GM12878 (cell line): Measurements from ENCODE around the gene R3HDM2. TPM values are rescaled to one million over a fixed set of nuclear protein-coding genes. Genes with fewer than 3 reads are reported as not detected.

Experiments
- ATAC-seq: fragments of 200-7000 bp; cut with Tn5 transposase; 3 replicates; pipeline ENCODE4 v1.9.1; 2020; ENCODE audit warnings: mild to moderate bottlenecking, moderate library complexity
- BruUV-seq: library from RNA; stranded (reverse); fragments of 400-500 nt; replicated peaks from 2 replicates; lab custom pipeline; 2021; lab: Mats Ljungman, UMichigan
- CTCF ChIA-PET: fragments of 300-600 bp; sonication (Branson Sonifier 250); formaldehyde crosslinking; extraction: SDS; loops from one replicate; lab custom pipeline; 2021; ENCODE audit warnings: inconsistent platforms; lab: Yijun Ruan, JAX
- POLR2A ChIA-PET: fragments of 350-600 bp; formaldehyde crosslinking; extraction: SDS; loops from one replicate; lab custom pipeline; 2021; ENCODE audit warnings: inconsistent platforms; lab: Charles Lee
- RAD21 ChIA-PET: fragments of 300-600 bp; sonication (Branson Sonifier 250); formaldehyde crosslinking; loops from one replicate; lab custom pipeline; 2023; ENCODE audit warnings: antibody characterized with exemption; ENCODE audit not compliant: unreplicated experiment; lab: Charles Lee
- SMC1A ChIA-PET: fragments of 300-600 bp; sonication (Branson Sonifier 250); formaldehyde crosslinking; loops from one replicate; lab custom pipeline; 2023; ENCODE audit not compliant: unreplicated experiment, uncharacterized antibody; lab: Charles Lee
- DNase-seq: peaks from one replicate; pipeline ENCODE4 v3.0.0-alpha.2; 2011; ENCODE audit warnings: low read depth, low spot score
- FAIRE-seq: peaks from 3 replicates; lab custom pipeline; 2011; peaks lifted over from hg19 to GRCh38; lab: Jason Lieb, UNC
- H2AFZ ChIP-seq: 2 replicates; pipeline ENCODE4 v1.6.0; 2011; ENCODE audit warnings: low read depth, low read length, control low read depth; ENCODE audit not compliant: control insufficient read depth
- H3K27ac ChIP-seq: 2 replicates; pipeline ENCODE4 v1.5.1; 2011; ENCODE audit warnings: control low read depth; ENCODE audit not compliant: control insufficient read depth, insufficient read depth
- H3K27me3 ChIP-seq, 2 experiments: replicated peaks in 1 of 2; 2 replicates each; pipeline versions ENCODE4 v1.6.0 to v1.6.1; 2011; ENCODE audit warnings: low read length in 1 of 2; ENCODE audit not compliant: control insufficient read depth in 2 of 2, insufficient read depth in 2 of 2
- H3K36me3 ChIP-seq, 2 experiments: 2 replicates each; pipeline ENCODE4 v1.5.1; 2011; ENCODE audit warnings: low read length in 1 of 2; ENCODE audit not compliant: control insufficient read depth in 2 of 2, insufficient read depth in 2 of 2
- H3K4me1 ChIP-seq: 2 replicates; pipeline ENCODE4 v1.6.1; 2011; ENCODE audit warnings: mild to moderate bottlenecking, low read length, moderate library complexity, mixed read lengths; ENCODE audit not compliant: control insufficient read depth, insufficient read depth
- H3K4me2 ChIP-seq: 2 replicates; pipeline ENCODE4 v1.6.0; 2011; ENCODE audit warnings: control low read depth; ENCODE audit not compliant: control insufficient read depth, insufficient read depth
- H3K4me3 ChIP-seq: fragments of 200-600 bp; sonication (generic); 2 replicates; pipeline ENCODE4 v1.5.1; 2016
- H3K79me2 ChIP-seq: 2 replicates; pipeline ENCODE4 v1.6.0; 2011; ENCODE audit warnings: low read length; ENCODE audit not compliant: control insufficient read depth, insufficient read depth
- H3K9ac ChIP-seq: 2 replicates; pipeline ENCODE4 v1.8.0; 2011; ENCODE audit warnings: low read length, control low read depth, mixed read lengths; ENCODE audit not compliant: control insufficient read depth, insufficient read depth
- H3K9me3 ChIP-seq: replicated peaks from 3 replicates; pipeline ENCODE4 v1.5.1; 2011; ENCODE audit warnings: mild to moderate bottlenecking, low read length; ENCODE audit not compliant: control insufficient read depth, insufficient read depth
- H4K20me1 ChIP-seq: 2 replicates; pipeline ENCODE4 v1.6.0; 2011; ENCODE audit not compliant: control insufficient read depth, insufficient read depth
- JUND ChIP-seq: IDR thresholded peaks from 2 replicates; pipeline ENCODE4 v1.6.1; 2012; ENCODE audit warnings: low read depth, mild to moderate bottlenecking, low read length, improper control_type of control experiment, moderate library complexity
- KLF5 ChIP-seq: fragments of 450-650 bp; IDR thresholded peaks from 2 replicates; pipeline ENCODE4 v1.6.1; 2014; ENCODE audit warnings: mild to moderate bottlenecking; ENCODE audit not compliant: partially characterized antibody
- MYC ChIP-seq: IDR thresholded peaks from 2 replicates; pipeline ENCODE4 v1.6.1; 2011; ENCODE audit warnings: mild to moderate bottlenecking, low read length, moderate library complexity, inconsistent platforms; ENCODE audit not compliant: insufficient read depth, insufficient replicate concordance, insufficient read length, severe bottlenecking
- PAX8 ChIP-seq: fragments of 450-650 bp; IDR thresholded peaks from 2 replicates; pipeline ENCODE4 v1.6.1; 2017; ENCODE audit warnings: mild to moderate bottlenecking, moderate library complexity
- PML ChIP-seq: IDR thresholded peaks from 2 replicates; pipeline ENCODE4 v1.6.1; 2012; ENCODE audit warnings: low read length, inconsistent platforms
- REST ChIP-seq: IDR thresholded peaks from 2 replicates; pipeline ENCODE4 v1.6.1; 2012; ENCODE audit warnings: mild to moderate bottlenecking, low read depth, low read length
- SREBF1 ChIP-seq: IDR thresholded peaks from 2 replicates; pipeline ENCODE4 v1.6.1; 2012; ENCODE audit warnings: mild to moderate bottlenecking, low read length
- WGBS: methylation state at CpG from one replicate; pipeline ENCODE4 v1.1.6; 2016; ENCODE audit warnings: low lambda C conversion rate; ENCODE audit not compliant: insufficient replicate concordance, insufficient coverage; ENCODE audit errors: missing lambda C conversion rate; 5-methylcytosine and 5-hydroxymethylcytosine counted together
- in situ Hi-C: fragments of 300-500 bp; cut with MboI; formaldehyde crosslinking; loops from 9 replicates; pipeline ENCODE4 v1.14.3; 2018; ENCODE audit warnings: mixed read lengths
- intact Hi-C: fragments of 100-400 bp; cut with micrococcal nuclease; formaldehyde crosslinking; loops from one replicate; pipeline ENCODE4 v1.14.2; 2022; ENCODE audit not compliant: unreplicated experiment
- polyA plus RNA-seq, 11 experiments: library from polyadenylated mRNA; depleted of rRNA in 4 of 11; unstranded in 6 of 11; stranded (reverse) in 5 of 11; fragments of >200 nt; fragmentation: Nextera tagmentation in 4 of 11; fragmentation: Illumina TruSeq in 1 of 11; extraction: Ambion mirVana in 4 of 11; extraction: Trizol in 1 of 11; gene quantifications; 1 replicate in 1 of 11; 2 replicates in 10 of 11; pipeline versions ENCODE4 v1.2.1 to v1.2.3, GENCODE V29; 2011 to 2016; ENCODE audit warnings: inconsistent platforms in 2 of 11, missing spikeins in 2 of 11, low read depth in 1 of 11
- total RNA-seq, 4 experiments: library from RNA; depleted of rRNA in 3 of 4; stranded (reverse); fragments of >200 nt in 3 of 4; fragmentation: Illumina TruSeq in 1 of 4; extraction: Trizol in 1 of 4; gene quantifications; 2 replicates each; pipeline versions ENCODE4 v1.2.1 to v1.2.3, GENCODE V29; 2013 to 2021
- TF ChIP-seq, protein P1 (sequence below), 3 experiments: IDR thresholded peaks in 2 of 3; conservative IDR thresholded peaks in 1 of 3; 2 replicates each; pipeline ENCODE4 v1.5.1; 2011; ENCODE audit warnings: low read depth in 3 of 3, low read length in 3 of 3, mild to moderate bottlenecking in 3 of 3, control low read depth in 2 of 3, moderate library complexity in 2 of 3, inconsistent platforms in 1 of 3, mixed read lengths in 1 of 3; ENCODE audit not compliant: control insufficient read depth in 2 of 3, insufficient read depth in 1 of 3; ENCODE audit errors: extremely low read depth in 1 of 3

Gene R3HDM2
- total and polyA plus RNA-seq, 10 of the 15 experiments (the other 5 are each of a cell fraction or from before 2014, with no cell fraction given): 4.6 to 26.1 (median 11.2) TPM

- Histone ChIP-seq H4K20me1 (no peaks in the 10 kb centered on the region), H3K9ac (no peak within 1 kb of the TSS), H3K4me2 (no peak within 1 kb of the TSS), H3K4me1 (no peaks in the 10 kb centered on the region), H3K27me3 (no peaks in the 10 kb centered on the region), H3K79me2 (no peaks in the 10 kb centered on the region), H2AFZ (no peak within 1 kb of the TSS), H3K4me3 (no peak within 1 kb of the TSS), H3K27ac (no peak within 1 kb of the TSS), H3K36me3 (no peaks in the 10 kb centered on the region; a peak in 1 of 4 replicates), H3K9me3 (no peaks in the 10 kb centered on the region)
- WGBS: 90% methylated on average over 7 of the region's 7 CpGs
- POLR2A ChIA-PET: interaction anchor here (0.6 kb wide), 3 partner anchors 206 to 1424 kb away, joined by 4 to 6 read pairs (median 4); no protein-coding TSS in a partner anchor
- intact Hi-C loops: no loop called here
- in situ Hi-C loops: no loop called here
- RAD21 ChIA-PET: interaction anchor here (14.4 kb wide), 1 partner anchor 202 kb away, joined by 85 read pairs; the partner anchor contains the start of gene INHBE
- BruUV-seq: no TSS peak
- DNase-seq (no peak), FAIRE-seq (no peak), ATAC-seq (no peak)
- SMC1A ChIA-PET: interaction anchor here (1.1 to 1.3 kb wide), 3 partner anchors 11 to 208 kb away, joined by 3 to 5 read pairs (median 3); no protein-coding TSS in a partner anchor
- no peak for TF ChIP-seq KLF5
- no peak for TF ChIP-seq SREBF1
- CTCF ChIA-PET: interaction anchor here (0.8 to 4.1 kb wide), 11 partner anchors 8 to 208 kb away, joined by 3 to 25 read pairs (median 8); partner anchors contain the start of gene INHBE
Measured at GRCh38 chr12:57250956-57251355, 179.9 kb downstream of the R3HDM2 start, which contains the start of gene STAC3. STAC3 (minus strand) TSS chr12:57251187; CDS start chr12:57249636, 1,551 bp downstream.

- intact Hi-C loops (no loop called here), in situ Hi-C loops (no loop called here)
- FAIRE-seq: no peak
- CTCF ChIA-PET: interaction anchor here (0.6 to 4.1 kb wide), 12 partner anchors 8 to 208 kb away, joined by 3 to 30 read pairs (median 7); partner anchors contain the start of gene INHBE
- no peak overlapping the region for H3K9ac ChIP-seq
- H3K36me3 ChIP-seq: no peaks in the 10 kb centered on the region
- no peak overlapping the region for H3K27ac ChIP-seq
- H3K27me3 ChIP-seq: no peaks in the 10 kb centered on the region
- SMC1A ChIA-PET: interaction anchor here (1.1 to 1.3 kb wide), 3 partner anchors 11 to 208 kb away, joined by 3 to 5 read pairs (median 3); no protein-coding TSS in a partner anchor
- no peak for ATAC-seq
- no peaks in the 10 kb centered on the region for H4K20me1 ChIP-seq
- H3K4me3 ChIP-seq: no peak overlapping the region
- RAD21 ChIA-PET: interaction anchor here (14.4 kb wide), 1 partner anchor 203 kb away, joined by 85 read pairs; the partner anchor contains the start of gene INHBE
- no peak overlapping the region for H2AFZ ChIP-seq
- no TSS peak for BruUV-seq
- H3K9me3 ChIP-seq: no peaks in the 10 kb centered on the region
- no peak for DNase-seq
- no peaks in the 10 kb centered on the region for H3K4me1 ChIP-seq
- H3K4me2 ChIP-seq: no peak overlapping the region
- H3K79me2 ChIP-seq: no peaks in the 10 kb centered on the region
- 97% methylated on average over 3 of the region's 3 CpGs for WGBS
- POLR2A ChIA-PET: interaction anchor here (0.6 to 1.3 kb wide), 2 partner anchors 21 to 1424 kb away, joined by 3 to 4 read pairs; partner anchors contain the start of gene SHMT2
- TF ChIP-seq MYC: no peak
- TF ChIP-seq, protein P1, sequence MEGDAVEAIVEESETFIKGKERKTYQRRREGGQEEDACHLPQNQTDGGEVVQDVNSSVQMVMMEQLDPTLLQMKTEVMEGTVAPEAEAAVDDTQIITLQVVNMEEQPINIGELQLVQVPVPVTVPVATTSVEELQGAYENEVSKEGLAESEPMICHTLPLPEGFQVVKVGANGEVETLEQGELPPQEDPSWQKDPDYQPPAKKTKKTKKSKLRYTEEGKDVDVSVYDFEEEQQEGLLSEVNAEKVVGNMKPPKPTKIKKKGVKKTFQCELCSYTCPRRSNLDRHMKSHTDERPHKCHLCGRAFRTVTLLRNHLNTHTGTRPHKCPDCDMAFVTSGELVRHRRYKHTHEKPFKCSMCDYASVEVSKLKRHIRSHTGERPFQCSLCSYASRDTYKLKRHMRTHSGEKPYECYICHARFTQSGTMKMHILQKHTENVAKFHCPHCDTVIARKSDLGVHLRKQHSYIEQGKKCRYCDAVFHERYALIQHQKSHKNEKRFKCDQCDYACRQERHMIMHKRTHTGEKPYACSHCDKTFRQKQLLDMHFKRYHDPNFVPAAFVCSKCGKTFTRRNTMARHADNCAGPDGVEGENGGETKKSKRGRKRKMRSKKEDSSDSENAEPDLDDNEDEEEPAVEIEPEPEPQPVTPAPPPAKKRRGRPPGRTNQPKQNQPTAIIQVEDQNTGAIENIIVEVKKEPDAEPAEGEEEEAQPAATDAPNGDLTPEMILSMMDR (IDR thresholded peaks at IDR 0.05 in 2 of 3, conservative IDR thresholded peaks at IDR 0.05 in 1 of 3; ENCODE audit: control insufficient read depth in 2 of 3, extremely low read depth in 1 of 3, insufficient read depth in 1 of 3, low read depth in 3 of 3, low read length in 3 of 3): no peak
- no peak for TF ChIP-seq REST
- no peak for TF ChIP-seq JUND
- no peak for TF ChIP-seq PML
- TF ChIP-seq PAX8: no peak
Measured at GRCh38 chr12:57250541-57250940, 180.3 kb downstream of the R3HDM2 start.
